NCI-H1436 treated with DMSO at 0.1 percent for 48 hours (cell line): Measurements from ENCODE around the gene AURKB.
"Not testable (repeated sequence)": the region's sequence is repeated elsewhere in the genome, so short reads cannot be mapped to it uniquely, and the experiment has no call there.

Source experiments
- DNase-seq: peaks from one replicate; lab custom pipeline; 2025; lab: John Stamatoyannopoulos, UW

AURKB gene

GRCh38 chr17:8224891-8225812 lies 14.8 kb upstream of the AURKB start:
- no peak for DNase-seq

- peak; percentile 12 for DNase-seq
Observed at GRCh38 chr17:8223356-8224126, 13.2 kb upstream of the AURKB start.

- peak; percentile 53 for DNase-seq
Observed at GRCh38 chr17:8222630-8223355, 12.4 kb upstream of the AURKB start.

DNA sequence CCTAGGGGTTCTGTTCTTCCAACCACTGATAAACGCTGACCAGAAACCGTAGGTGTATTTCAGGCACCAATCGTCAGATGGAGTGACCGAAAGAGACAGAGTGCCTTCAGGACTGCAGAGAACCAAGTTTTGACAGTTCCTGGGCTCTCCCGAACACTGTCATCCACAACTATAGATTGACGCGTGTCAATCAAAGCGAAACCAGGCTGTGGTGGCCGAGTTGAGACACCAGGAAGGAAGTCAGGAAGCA lies 11.9 kb upstream of the AURKB start:
- DNase-seq = peak; percentile 53

GRCh38 chr17:8221663-8222379 lies 11.4 kb upstream of the AURKB start:
- DNase-seq = no peak

DNA sequence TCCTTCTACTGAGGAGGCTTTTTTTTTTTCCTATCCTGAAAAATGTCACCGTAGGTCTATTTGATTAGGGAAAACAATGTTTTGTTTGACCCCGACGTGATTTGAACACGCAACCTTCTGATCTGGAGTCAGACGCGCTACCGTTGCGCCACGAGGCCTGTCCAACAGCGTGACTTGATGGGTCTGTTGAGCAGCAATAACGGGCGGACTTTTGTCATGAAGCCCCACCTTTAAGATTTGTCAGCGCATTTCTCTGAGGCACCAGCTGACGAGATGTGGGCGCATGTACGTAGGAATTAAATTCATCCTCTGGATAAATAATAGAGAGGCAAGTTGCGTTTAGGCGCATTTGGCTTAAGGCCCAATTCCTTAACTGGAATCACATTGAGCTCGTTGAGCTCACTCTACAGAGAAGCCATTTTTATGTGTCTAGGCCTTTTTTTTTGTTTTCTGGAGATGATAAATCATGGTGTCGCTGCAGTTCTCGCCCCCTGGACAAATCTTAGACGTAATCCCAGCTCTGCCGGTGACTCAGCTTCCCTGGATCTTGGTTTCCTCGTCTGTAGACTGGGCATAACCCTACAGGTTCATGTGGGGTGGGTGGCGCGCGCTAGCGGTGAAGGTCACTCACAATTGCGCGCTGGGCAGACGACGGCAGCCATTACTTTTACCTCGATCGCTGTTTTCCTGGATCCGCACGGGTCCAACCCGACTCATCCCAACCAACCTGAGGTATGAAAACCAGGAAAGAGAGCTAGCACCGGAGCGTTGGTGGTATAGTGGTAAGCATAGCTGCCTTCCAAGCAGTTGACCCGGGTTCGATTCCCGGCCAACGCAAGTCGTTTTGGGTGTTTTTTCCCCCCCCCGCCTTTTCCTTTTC lies 10.6 kb upstream of the AURKB start:
- peak; percentile 74 for DNase-seq

DNA sequence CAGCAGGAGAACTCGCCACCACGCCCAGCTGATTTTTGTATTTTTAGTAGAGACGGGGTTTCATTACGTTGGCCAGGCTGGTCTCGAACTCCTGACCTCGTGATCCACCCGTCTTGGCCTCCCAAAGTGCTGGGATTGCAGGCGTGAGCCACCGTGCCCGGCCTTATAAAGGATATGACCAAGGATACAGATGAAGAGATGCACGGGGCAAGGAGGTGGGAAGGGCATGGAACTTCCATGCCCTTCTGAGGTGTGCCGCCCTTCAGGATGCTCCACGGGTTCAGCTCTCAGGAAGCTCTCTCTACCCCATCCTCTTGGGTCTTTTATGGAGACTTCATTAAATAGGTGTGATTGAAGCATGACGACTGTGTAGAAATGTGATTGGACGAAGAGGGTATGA lies 3.6 kb upstream of the AURKB start:
- not testable (repeated sequence) for DNase-seq

DNA sequence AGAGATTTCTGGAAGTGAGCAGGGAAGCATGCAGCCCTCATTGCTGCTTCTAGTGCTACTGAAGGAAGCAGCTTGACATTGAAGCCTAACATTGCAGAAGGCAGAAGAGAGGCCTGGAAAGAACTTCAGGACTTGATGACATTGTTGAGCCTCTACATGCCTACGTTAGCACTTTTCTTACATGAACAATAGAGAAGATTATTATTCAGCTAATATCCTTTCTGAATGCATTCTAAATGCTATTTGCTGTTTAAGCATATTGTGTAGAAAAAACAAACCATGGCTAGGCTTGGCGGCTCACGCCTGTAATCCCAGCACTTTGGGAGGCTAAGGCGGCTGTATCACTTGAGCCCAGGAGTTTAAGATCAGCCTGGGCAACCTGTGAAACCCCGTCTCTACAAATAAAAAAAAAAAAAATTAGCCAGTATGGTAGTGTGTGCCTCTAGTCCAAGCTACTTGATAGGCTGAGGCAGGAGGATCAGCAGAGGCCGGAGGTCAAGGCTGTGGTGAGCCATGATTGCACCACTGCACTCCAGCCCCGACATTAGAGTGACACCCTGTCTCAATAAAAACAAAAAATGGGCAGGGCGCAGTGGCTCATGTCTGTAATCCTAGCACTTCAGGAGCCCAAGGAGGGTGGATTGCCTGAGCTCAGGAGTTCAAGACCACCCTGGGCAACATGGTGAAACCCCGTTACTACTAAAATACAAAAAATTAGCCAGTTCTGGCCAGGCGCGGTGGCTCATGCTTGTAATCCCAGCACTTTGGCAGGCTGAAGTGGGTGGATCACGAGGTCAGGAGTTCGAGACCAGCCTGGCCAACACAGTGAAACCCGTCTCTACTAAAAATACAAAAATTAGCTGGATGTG lies 2.2 kb upstream of the AURKB start:
- DNase-seq = no peak

- no peak for DNase-seq
Observed at GRCh38 chr17:8210761-8211458, 535 bp upstream of the AURKB start.

DNA sequence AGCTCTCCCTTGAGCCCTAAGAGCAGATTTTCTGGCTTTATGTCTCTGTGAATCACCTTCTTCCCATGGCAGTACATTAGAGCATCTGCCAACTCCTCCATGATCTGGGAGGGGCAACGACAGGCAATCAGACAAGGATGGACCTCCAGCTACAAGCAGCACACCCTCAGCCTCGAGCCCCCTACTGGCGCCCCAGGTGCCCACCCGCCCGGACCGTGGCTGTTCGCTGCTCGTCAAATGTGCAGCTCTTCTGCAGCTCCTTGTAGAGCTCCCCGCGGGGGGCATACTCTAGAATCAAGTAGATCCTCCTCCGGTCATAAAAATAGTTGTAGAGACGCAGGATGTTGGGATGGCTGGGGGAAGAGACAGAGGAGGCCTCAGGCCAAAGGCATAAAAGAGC lies 3.8 kb downstream of the AURKB start:
- DNase-seq = no peak

DNA sequence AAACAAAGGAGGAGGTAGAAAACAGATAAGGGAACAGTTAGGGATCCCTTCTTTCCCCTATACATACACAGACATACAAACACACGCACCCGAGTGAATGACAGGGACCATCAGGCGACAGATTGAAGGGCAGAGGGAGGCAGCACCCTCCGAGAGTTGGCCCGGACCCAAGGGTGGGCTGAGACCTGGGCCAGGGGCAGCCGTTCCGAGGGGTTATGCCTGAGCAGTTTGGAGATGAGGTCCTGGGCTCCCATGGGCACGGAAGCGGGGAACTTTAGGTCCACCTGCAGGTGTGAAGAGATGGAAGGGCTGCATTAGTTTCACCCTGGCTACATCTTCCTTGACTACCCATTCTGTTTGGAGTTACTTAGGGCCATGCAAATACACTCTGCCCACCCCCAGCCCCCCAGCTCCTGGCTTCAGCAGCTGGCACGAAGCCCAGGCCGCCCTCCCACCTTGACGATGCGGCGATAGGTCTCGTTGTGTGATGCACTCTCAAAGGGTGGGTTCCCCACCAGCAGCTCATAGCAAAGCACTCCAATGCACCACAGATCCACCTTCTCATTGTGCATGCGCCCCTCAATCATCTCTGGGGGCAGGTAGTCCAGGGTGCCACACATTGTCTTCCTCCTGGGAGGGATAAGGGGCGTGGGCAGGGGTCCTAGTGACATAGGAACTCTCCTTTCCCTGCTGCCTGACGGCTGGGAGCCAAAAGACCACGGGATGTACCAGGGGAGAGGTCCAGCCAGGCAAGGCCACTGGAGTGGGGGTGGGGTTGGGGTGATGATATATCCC lies 5.4 kb downstream of the AURKB start:
- DNase-seq = no peak

DNA sequence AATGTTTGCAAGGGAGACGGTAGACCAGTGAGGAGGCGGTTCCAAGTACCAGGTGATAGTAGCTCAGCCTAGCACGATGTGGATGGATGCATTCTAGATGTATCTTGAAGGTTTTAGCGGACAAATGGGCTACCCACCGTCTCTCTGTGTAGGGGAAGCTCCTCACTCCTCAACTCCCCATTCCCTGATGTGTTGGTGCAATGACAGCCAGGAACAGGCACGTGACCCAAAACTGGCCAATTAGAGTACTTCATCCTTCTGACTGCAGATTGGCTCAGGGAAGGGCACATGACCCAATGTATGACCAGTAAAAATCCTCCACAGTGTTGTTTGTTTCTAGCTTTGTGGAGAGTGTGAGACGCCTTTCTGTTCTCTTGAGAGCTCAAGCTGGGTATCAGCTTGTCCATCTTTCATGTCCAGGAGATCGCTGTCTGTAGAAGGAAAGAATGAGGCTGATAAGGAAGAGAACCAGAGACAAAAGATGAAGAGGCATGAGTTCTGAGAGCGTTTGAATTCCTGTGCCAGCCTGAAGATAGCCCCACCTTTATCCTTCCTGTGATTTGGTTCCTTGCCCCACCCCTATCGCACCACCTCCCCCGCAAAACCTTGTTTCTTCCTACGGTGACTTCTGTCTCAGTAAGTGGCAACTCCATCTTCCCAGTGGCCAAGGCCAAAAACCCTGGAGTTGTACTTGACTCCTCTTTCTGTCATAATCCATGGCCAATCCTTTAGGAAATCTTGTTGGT lies 18.1 kb downstream of the AURKB start:
- DNase-seq = peak; percentile 95

DNA sequence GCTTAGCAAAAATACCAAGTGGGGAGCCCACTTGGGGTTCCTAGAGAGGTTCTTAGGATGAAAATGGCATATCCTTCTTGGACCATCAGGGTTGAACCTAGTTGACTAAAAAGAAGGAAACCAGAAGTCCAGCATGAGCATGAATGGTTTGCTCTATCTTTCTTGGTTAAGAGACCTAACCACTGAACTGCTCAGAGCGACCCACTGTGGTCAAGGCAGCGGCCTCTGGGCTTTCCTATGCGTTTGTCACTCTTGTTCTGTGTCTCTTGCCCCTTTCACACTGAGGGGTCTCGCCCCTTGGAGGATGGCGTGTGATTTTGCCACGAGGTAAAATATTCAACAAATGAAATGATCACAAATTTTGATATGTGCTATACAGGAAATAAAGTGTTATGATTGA lies 19.9 kb downstream of the AURKB start:
- no peak for DNase-seq

- DNase-seq = peak; percentile 93
Observed at GRCh38 chr17:8189711-8190477, 20.5 kb downstream of the AURKB start, which contains the start of gene BORCS6. TSS of gene BORCS6 (minus strand) at chr17:8190180. CDS start at chr17:8190140, 40 bp downstream.

DNA sequence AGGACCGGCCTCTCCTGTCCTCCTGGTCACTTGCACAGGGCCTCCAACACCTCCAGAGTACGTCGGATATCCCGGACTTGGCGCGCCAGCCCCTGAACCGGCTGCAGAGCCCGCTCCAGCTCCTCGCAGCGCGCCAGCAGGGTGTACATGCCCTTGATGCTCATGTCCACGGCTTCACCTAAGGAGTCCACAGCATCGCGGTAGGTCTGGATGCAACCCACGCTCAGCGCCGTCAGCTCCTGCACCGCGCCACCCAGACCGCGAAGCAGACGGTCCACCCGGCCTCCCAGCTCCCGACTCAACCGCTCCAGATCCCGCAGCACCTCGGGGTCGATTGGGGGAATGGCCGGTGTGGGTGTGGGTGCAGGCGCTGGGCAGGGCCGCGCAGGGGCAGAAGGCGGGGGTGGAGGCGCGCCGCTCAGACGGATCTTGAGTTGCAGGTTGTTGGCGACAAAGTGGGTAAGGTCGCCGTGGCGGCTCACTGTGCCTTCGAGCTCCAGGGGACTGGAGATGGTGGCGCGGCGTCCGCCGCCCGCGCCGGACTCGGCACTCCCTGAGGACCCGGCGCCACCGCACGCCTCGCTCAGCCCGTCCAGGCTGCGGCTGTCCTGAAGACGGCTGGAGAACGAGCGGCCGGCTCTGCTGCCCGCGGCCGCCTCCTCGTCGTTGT lies 21.2 kb downstream of the AURKB start:
- DNase-seq = no peak

DNA sequence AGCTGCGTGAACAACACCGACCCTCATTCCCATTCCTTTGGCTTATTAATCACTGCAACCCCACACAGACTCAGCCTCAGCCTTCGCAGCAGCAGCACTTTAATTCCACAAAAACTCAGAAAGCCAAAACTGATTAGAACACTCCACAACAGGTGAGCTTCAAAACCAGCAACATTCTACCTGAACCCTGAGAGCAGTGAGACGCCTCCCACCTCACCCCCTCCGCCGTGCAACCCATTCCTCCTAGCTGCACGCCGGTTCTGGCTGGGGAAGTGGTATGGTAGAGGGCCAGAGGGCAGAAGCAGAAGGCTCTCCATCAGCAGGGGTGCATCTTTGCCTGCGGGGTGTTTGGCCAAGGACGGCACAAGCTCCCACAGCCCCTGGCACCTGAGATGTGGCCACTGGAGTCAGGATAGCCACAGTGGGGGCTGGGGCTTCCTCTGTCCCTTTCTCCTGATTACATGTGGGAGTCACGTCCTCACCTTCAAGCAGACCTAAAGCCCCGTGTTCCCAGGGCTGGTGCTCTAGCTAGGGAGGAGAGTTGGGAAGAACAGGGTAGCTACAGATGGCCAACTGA lies 22.0 kb downstream of the AURKB start:
- DNase-seq = no peak
